NB4 (cell line): ENCODE results near the gene KIF2C.
A peak's percentile ranks its signal among the peaks of the same experiment; 100 is the strongest.

Experiments
- DNase-seq: peaks from one replicate; pipeline ENCODE4 v3.0.0; 2010; ENCODE audit warnings: low read depth
- H3K4me3 ChIP-seq: one replicate; pipeline ENCODE4 v1.5.1; 2011; ENCODE audit warnings: mild to moderate bottlenecking, low read depth, low read length, moderate library complexity
- MYC ChIP-seq: IDR thresholded peaks from 2 replicates; pipeline ENCODE4 v1.6.1; 2011; ENCODE audit warnings: low read depth, low read length
- POLR2A ChIP-seq: IDR thresholded peaks from 2 replicates; pipeline ENCODE4 v1.6.1; 2011; ENCODE audit warnings: mild to moderate bottlenecking; ENCODE audit not compliant: insufficient read length; ENCODE audit errors: extremely low read depth
- TF ChIP-seq, protein P1 (sequence below): IDR thresholded peaks from 2 replicates; pipeline ENCODE4 v1.6.1; 2011; ENCODE audit warnings: low read depth, low read length
- TF ChIP-seq, protein P2 (sequence below): IDR thresholded peaks from one replicate; pipeline ENCODE4 v1.5.1; 2012; ENCODE audit warnings: low read depth, low read length

KIF2C gene

DNA sequence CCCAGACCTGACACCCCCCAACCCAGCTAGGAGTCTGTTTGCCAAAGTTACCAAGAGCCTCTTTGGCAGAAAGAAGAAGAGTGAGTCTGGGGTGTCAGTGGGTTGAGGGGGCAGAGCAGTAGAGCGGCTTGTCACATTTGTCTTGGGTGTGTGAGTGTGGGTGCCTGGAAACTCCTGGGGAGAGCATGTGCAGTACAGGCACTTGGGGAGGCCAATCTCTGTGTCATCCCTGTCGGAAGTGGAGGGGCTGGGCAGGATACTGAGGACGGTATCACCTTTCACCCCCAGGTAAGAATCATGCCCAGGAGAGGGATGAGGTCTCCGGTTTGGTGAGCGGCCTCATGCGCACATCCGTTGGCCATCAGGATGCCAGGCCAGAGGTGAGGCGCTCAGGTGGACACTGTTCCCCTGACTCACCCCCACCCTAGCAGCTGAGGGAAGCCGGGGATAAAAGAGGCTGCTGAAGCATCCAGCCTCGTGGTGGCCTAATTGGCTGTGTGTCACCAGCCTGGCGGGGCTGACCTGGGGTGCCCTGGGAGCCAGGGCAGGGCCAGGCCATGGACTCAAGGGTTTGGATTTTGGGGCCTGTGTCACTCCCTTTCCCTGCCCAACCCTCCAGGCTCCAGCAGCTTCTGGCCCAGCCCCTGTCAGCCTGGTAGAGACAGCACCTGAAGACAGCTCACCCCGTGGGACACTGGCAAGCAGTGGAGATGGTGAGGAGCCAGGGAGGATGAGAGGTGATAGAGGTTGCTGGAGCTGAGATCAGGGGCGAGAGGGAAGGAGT lies 63.9 kb downstream of the KIF2C start:
- no peak for DNase-seq
- H3K4me3 ChIP-seq, result no peak overlapping the region
- TF ChIP-seq MYC (no peak), POLR2A (no peak)
- TF ChIP-seq, protein P1, sequence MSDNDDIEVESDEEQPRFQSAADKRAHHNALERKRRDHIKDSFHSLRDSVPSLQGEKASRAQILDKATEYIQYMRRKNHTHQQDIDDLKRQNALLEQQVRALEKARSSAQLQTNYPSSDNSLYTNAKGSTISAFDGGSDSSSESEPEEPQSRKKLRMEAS, result no peak
- TF ChIP-seq, protein P2, sequence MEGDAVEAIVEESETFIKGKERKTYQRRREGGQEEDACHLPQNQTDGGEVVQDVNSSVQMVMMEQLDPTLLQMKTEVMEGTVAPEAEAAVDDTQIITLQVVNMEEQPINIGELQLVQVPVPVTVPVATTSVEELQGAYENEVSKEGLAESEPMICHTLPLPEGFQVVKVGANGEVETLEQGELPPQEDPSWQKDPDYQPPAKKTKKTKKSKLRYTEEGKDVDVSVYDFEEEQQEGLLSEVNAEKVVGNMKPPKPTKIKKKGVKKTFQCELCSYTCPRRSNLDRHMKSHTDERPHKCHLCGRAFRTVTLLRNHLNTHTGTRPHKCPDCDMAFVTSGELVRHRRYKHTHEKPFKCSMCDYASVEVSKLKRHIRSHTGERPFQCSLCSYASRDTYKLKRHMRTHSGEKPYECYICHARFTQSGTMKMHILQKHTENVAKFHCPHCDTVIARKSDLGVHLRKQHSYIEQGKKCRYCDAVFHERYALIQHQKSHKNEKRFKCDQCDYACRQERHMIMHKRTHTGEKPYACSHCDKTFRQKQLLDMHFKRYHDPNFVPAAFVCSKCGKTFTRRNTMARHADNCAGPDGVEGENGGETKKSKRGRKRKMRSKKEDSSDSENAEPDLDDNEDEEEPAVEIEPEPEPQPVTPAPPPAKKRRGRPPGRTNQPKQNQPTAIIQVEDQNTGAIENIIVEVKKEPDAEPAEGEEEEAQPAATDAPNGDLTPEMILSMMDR, result no peak

DNA sequence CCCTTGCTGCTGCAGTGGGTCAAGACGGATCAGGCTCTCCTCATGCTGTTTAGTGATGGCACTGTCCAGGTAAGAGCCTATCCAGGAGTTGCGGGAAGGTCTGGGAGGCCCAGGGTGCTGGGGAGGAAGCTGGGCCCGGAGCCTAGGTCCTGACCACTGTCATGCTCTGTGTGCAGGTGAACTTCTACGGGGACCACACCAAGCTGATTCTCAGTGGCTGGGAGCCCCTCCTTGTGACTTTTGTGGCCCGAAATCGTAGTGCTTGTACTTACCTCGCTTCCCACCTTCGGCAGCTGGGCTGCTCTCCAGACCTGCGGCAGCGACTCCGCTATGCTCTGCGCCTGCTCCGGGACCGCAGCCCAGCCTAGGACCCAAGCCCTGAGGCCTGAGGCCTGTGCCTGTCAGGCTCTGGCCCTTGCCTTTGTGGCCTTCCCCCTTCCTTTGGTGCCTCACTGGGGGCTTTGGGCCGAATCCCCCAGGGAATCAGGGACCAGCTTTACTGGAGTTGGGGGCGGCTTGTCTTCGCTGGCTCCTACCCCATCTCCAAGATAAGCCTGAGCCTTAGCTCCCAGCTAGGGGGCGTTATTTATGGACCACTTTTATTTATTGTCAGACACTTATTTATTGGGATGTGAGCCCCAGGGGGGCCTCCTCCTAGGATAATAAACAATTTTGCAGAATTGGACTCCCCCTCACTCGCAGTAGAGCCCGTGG lies 65.8 kb downstream of the KIF2C start:
- H3K4me3 ChIP-seq, result no peak overlapping the region
- TF ChIP-seq POLR2A (no peak), MYC (no peak)
- TF ChIP-seq, protein P2, result no peak
- TF ChIP-seq, protein P1, result no peak
- no peak for DNase-seq

DNA sequence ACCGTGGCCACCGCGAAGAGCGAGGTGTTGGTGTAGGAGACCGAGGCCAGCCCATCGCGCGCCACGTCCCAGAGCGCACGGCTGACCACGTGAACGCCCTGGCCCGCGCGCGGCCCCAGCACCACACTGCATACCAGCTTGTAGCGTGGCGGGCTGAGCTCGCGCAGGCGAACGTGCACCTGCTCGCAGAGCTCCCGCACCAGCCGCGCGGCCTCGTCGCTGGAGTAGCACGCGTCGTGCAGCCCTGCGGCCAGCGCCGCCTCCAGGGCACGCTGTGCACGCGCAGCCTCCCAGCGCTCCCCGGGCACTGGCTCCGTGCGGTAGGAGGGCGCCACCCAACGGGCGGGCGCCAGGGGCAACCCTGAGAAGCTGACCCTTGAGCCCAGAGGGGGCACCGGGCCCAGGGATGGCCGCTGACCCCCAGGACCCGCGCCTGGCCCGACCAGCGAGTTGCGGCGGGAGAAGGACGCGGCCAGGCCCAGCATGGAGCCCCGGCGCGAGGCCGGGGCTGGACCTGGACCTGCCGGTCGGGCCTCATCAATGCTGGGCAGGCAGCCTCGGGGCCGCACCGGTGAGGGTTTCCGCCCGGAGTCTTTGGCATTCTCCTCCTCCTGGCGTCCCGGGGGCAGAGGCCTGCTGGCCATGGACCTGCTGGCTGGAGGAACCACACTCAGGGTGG lies 66.5 kb downstream of the KIF2C start:
- TF ChIP-seq POLR2A (no peak), MYC (no peak)
- TF ChIP-seq, protein P1, result no peak
- TF ChIP-seq, protein P2, result no peak
- no peak for DNase-seq
- no peak overlapping the region for H3K4me3 ChIP-seq

DNA sequence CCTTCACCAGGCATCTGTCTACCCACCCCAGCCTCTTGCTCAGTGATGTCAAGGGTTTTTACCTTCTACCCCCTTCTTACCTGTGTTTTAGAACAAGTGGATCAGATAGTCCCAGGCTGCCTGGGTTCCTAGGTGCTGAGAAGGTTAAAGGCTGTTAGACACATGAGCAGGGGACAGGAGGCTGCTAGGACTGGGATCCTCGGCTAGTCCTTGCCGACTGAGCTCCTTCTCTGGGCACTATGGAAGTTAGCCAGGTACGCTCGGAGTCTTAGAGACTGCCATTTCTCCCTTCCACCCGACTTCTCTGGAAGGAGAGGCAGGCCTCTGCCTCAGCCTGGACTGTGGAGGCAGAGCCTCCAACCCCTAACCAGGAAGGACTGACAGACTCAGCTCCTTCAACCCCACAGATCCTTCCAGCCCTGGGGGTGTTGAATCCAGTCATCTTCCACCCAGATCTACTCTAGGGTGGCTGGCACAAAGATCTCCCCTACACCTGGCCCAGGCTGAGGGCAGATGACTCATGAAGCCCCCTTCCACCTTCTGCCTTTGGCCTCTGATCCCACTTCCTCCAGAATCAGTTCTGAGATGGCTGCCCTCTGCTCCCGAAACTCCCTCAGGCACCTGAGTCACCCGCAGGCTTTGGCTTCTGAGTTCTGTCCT lies 67.2 kb downstream of the KIF2C start, which contains the start of gene DYNLT4:
Gene DYNLT4 (minus strand): TSS at position 648 of the 660 bp plus-strand sequence. CDS start 683 bp downstream, outside the sequence.
- TF ChIP-seq POLR2A, result no peak
- TF ChIP-seq, protein P2, result no peak
- TF ChIP-seq MYC, result no peak
- TF ChIP-seq, protein P1, result no peak
- peak within 1 kb of the TSS; percentile 33 for H3K4me3 ChIP-seq
- no peak for DNase-seq

DNA sequence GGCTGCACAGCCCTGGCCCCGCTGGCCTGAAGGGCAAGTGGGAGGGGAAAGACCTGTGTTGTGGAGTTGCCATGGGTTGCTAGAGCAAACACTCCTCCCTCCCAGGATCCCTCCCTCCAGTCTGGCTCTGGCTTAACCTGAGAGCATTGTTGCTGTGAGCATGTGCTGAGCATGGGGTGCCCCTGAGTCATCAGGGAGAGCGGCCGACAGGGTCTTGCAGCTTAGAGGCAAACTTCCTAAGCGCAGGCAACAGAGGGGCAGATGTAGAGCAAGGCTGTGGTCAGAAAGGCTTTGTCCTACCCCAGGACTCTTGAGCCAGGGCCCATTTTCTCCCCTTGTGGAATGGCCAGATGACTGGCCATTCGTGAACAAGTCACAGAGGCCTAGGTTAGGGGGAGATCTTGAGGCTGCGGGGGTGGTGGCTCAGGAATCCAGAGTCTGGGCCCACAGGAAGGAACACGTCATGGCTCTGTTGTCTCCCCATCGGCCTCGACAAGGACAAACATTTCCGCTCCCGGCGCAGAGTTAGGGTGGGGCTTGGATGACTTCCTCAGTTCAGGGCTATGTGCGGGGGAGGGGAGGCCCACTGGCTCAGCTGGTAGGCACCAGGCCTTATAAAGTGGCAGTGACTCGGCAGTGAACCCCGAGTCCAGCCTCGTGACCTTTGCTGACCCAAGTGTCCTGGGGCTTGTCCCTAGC lies 67.9 kb downstream of the KIF2C start:
- TF ChIP-seq MYC (peak; percentile 78), POLR2A (peak; percentile 36)
- TF ChIP-seq, protein P1, result peak; percentile 94
- TF ChIP-seq, protein P2, result no peak
- DNase-seq, result peak; percentile 97
- H3K4me3 ChIP-seq, result peak overlapping the region; percentile 33
